Measurements from ENCODE around the gene MPI.

The MPI gene

GRCh38 chr15:74889883-74890664, at the start of gene MPI:
MPI (plus strand) TSS chr15:74890042; CDS start chr15:74890074, 32 bp downstream.
- peak; percentile 11 to 59 for DNase-seq

GRCh38 chr15:74840851-74841775, 48.7 kb upstream of the MPI start:
- no peak for DNase-seq

- DNase-seq = no peak
Observed at GRCh38 chr15:74841891-74842373, 47.9 kb upstream of the MPI start.

GRCh38 chr15:74842581-74843444, 47.0 kb upstream of the MPI start, which contains the start of gene ULK3:
ULK3 (minus strand) TSS chr15:74843156; CDS start chr15:74843105, 51 bp downstream.
- peak; percentile 10 to 53 for DNase-seq

- no peak for DNase-seq
Observed at GRCh38 chr15:74843445-74843828, 46.4 kb upstream of the MPI start.

GRCh38 chr15:74843891-74844299, 45.9 kb upstream of the MPI start:
- DNase-seq = no peak

GRCh38 chr15:74844319-74845207, 45.3 kb upstream of the MPI start:
- no peak for DNase-seq

- no peak for DNase-seq
Observed at GRCh38 chr15:74845208-74845568, 44.7 kb upstream of the MPI start.

GRCh38 chr15:74845581-74845980, 44.3 kb upstream of the MPI start:
- no peak for DNase-seq

- no peak for DNase-seq
Observed at GRCh38 chr15:74847432-74847831, 42.4 kb upstream of the MPI start.

- no peak for DNase-seq
Observed at GRCh38 chr15:74850393-74850792, 39.4 kb upstream of the MPI start.

- no peak for DNase-seq
Observed at GRCh38 chr15:74851960-74852359, 37.9 kb upstream of the MPI start.

GRCh38 chr15:74854453-74855022, 35.3 kb upstream of the MPI start:
- DNase-seq = no peak

- no peak for DNase-seq
Observed at GRCh38 chr15:74855857-74856256, 34.0 kb upstream of the MPI start.

- DNase-seq = no peak
Observed at GRCh38 chr15:74856537-74856936, 33.3 kb upstream of the MPI start.

- no peak for DNase-seq
Observed at GRCh38 chr15:74857082-74857655, 32.7 kb upstream of the MPI start.

GRCh38 chr15:74857671-74858368, 32.0 kb upstream of the MPI start:
- DNase-seq = no peak

- no peak for DNase-seq
Observed at GRCh38 chr15:74858369-74858740, 31.5 kb upstream of the MPI start.

GRCh38 chr15:74863239-74864056, 26.4 kb upstream of the MPI start:
- no peak for DNase-seq

Data from cerebellar nuclear complex (tissue), 1 donor.